NCI-H146 treated with DMSO at 0.1 percent for 48 hours (cell line): ENCODE results near the gene TMED7.
A peak's percentile ranks its signal among the peaks of the same experiment; 100 is the strongest.

Experiments
- DNase-seq: peaks from one replicate; lab custom pipeline; 2025; ENCODE audit not compliant: unreplicated experiment; lab: John Stamatoyannopoulos, UW

TMED7 gene

DNA sequence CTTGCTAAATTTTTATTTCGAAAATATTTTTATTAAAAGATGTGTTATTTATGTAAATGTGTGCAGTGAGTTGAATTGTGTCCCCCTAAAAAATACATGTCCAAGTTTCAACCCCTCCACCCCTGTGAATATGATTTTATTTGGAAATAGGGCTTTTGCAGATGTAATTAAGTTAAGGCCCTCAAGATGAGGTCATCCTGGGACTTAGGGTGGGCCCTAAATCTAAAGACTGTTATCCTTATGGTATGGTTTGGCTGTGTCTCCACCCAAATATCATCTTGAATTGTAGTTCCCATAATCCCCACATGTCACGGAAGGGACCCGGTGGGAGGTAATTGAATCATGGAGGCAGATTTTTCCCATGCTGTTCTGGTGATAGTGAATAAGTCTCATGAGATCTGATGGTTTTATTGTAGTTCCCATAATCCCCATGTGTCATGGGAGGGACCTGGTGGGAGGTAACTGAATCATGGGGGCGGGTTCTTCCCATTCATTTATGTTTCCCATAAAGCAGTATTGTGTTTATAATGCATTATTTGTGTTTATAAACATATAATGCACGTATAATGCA is 1.5 kb upstream of the TMED7 start:
- DNase-seq, result no peak

DNA sequence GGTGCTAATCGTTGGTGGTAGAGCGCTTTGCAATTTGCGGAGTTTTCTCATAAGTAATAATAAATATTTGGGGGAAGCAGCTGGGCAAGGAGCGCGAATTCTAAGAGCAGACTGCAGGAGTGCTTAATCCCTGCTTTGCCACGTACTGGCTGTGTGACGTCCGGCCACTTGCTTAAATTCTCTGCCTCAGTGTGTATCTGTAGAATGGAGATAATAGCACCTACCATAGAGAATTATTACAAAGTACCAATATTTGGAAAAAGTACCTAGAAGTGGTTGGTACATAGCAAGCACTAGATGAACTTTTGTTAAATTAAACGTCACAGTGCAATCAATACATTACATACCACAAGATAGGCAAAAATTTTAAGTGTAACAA is 598 bp upstream of the TMED7 start:
- no peak for DNase-seq

- peak; percentile 56 for DNase-seq
Measured at GRCh38 chr5:115624994-115625393, 842 bp downstream of the TMED7 start.

DNA sequence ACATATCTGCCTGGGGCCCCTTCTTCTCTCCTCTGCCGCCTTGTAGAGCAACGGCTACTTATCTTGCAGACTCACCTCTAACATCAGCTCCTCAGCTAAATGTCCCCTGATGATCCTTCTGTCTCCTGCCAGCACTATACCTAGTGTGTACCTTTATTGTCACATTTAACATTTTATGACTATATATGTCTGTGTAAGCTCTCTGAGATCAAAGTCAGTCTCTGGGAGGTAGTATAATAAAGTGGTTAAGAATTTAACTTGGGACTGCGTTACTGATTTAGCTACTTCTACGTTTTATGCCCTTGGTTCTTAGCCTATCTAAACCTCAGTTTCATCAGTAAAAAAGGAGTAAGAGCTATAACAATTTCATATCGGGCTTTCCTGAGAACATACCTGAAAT is 2.2 kb downstream of the TMED7 start:
- no peak for DNase-seq

GRCh38 chr5:115621365-115621900 is 4.4 kb downstream of the TMED7 start:
- DNase-seq, result no peak

- DNase-seq, result no peak
Measured at GRCh38 chr5:115616892-115617291, 8.9 kb downstream of the TMED7 start.

DNA sequence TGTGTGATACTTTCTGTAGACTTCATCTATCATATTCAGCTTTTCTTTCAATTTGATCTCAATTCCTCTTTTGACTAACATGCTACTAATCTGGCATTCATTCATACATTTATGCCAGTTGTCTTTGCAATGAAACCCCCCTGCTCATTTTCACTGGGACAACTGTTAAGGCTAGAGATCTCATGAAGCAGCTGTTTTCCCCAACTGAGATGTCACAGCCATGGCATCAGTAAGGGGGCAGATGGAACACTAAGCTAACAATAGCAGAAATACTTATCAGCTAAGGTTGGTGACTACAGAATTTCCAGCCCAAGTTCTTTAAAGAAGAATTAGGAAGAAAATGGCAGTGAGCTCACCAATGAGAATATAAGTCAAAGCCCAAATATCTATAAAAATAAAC is 9.4 kb downstream of the TMED7 start:
- no peak for DNase-seq

GRCh38 chr5:115611873-115612272 is 14.0 kb downstream of the TMED7 start:
- DNase-seq, result no peak

GRCh38 chr5:115607935-115608334 is 17.9 kb downstream of the TMED7 start:
- DNase-seq, result no peak

GRCh38 chr5:115605436-115605835 is 20.4 kb downstream of the TMED7 start:
- DNase-seq, result no peak

DNA sequence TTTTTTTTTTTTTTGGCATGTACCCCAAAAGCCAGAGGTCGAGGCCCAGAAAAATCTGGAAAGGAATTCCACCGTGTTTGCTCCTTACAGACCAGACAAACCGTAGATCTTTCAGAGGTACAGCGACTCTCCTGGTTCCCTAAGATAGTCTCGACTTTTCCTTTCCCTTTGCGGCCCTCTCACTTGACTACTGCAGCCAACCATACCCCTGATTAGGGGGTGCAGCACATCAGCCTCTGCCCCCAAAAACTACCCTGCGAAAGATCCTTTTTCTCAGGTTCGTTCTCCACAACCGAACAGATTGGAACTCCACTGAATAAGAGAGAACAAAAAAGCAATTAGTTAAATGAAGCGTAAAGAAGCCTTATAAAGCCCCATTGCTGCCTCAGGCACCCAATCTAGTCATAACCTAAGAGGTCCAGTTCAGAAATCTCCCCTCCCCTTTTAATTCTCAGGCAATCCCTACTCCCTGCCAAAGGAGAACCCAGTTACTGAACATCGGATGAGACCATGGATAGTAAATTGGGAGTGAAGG is 23.2 kb downstream of the TMED7 start:
- peak; percentile 46 for DNase-seq

GRCh38 chr5:115601701-115602590 is 23.9 kb downstream of the TMED7 start, which contains the start of gene TICAM2:
Gene TICAM2, minus strand, starts transcription at chr5:115602479. Its CDS starts 21,223 bp downstream, at chr5:115581256.
- no peak for DNase-seq

DNA sequence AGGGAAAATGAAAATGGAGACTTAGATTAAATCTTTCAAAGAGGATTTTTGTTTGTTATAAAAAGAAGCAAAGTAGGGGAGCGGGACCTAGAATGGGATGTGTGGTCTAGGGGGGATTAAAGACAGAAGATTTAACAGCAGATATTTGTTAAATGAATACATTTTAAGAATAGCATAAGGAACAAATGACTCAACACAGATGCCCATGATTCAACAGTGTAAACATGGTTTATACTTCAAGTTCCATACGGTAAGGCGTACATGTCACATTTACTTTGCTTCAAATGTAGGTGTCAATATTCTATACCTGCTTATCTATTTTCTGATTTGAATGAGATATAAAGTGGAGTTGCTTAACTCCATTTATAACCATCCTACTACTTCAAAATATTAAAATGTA is 25.1 kb downstream of the TMED7 start:
- no peak for DNase-seq

DNA sequence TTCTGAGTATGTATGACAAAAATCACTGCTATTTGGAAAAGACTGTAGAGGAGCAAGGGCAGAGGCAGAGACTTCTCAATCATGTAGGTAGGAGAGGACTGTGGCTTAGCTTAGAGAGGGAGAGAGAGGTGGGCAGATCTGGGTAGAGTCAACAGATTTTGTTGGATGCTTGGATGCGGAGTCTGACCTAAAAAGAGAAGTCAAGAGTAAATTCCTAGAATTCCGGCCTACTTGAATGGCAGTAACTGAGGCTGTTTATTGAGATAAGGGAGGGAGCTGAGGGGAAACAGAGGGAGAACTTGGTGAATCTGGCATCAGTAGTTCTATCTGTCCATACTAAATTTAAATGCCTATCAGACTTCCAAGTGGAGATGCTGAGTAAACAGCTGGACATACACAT is 25.9 kb downstream of the TMED7 start:
- no peak for DNase-seq

GRCh38 chr5:115599502-115599901 is 26.3 kb downstream of the TMED7 start:
- DNase-seq, result no peak

GRCh38 chr5:115594128-115595047 is 31.4 kb downstream of the TMED7 start:
- DNase-seq, result no peak

DNA sequence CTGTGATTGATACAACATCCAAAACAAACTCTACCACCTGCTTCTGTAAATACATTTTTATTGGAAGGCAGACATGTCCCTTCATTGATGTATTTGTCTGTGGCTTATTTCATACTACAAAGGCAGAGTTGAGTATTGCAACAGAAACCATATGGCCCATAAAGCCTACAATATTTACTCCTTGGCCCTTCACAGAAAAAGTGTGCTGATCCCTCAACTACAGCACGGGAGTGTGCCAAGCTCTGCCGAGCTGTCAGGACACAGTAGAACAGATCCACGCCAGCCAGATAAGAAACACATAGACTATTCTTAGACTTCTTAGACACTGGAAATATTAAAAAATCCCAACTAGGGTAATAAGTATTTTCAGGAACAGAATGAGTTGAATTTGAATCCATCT is 36.8 kb downstream of the TMED7 start:
- DNase-seq, result no peak

DNA sequence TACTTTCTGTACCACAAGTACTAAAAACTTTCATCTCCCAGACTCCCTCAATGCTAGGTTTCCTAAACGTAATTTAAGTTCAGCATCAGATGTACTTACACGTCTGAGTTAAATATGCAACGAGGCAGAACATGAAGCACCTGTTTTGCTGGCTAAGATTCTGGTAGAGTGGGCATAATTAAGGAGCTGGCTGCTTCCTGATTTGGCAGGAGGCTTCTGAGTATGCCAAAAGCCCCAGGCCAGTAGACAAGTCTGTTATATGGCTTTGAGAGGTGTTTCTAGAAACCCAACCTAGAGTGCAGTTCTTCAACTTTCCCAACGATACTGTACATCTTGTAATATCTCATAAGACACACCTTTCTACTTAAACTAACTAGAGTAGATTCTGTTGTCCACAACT is 37.2 kb downstream of the TMED7 start:
- DNase-seq, result no peak

DNA sequence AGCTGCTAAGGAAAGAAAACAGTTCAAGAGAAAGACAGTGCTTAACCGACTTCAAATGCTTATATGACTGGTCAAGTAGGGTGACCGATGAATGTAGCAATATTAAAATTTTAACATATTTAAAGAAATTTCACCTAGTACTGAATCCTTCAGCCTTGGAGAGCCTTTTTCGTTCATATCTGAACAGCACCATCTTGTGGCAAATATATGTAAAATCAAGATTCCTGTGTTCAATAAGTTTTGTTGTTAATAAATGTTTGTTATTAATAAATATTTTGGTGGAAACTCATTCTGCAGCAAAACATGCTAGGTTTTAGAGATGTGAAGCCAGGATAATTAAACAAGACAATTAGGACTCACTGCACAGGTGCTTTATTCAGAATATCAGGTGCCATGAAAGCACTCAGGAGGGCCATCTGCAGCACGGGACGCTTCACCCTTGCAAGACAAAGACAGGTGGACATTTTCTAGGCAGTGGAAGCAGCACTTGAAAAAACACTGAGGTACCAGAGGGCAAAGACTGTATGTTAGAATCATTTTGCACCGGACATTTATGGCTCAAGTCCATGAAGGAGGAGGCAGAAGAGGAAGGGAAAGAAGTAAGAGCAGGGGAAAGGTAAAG is 39.2 kb downstream of the TMED7 start:
- peak; percentile 66 for DNase-seq

GRCh38 chr5:115585265-115585664 is 40.6 kb downstream of the TMED7 start:
- DNase-seq, result no peak

DNA sequence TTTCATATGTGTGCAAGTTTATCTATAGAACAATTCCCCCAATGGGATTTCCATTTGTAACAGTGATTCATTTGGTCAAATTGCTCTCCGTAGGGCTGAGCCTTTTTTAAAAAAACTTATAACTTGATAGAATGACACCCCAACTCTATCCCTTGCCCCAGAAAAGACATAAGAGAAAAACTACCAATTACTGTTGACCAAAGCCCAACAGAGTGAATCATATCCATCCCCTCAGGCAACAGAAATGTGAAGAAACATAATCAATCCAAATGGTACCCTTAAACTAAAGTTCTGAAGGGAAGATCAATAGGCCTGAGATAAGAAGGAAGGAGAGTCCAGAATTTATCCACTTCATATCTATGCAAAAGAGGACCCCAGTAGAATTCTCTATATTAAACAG is 41.3 kb downstream of the TMED7 start:
- DNase-seq, result no peak
